Hematopoietic multipotent progenitor cell treated with erythropoietin and hydrocortisone succinate and interleukin-3 and kit ligand, for 15 days (in vitro differentiated cells): ENCODE results near the gene GOLM1.
"Not testable (repeated sequence)": the region's sequence is repeated elsewhere in the genome, so short reads cannot be mapped to it uniquely, and the experiment has no call there.

Source experiments
- DNase-seq: peaks from one replicate; pipeline ENCODE4 v3.0.0-alpha.2; 2015; ENCODE audit warnings: low spot score

The GOLM1 gene

DNA sequence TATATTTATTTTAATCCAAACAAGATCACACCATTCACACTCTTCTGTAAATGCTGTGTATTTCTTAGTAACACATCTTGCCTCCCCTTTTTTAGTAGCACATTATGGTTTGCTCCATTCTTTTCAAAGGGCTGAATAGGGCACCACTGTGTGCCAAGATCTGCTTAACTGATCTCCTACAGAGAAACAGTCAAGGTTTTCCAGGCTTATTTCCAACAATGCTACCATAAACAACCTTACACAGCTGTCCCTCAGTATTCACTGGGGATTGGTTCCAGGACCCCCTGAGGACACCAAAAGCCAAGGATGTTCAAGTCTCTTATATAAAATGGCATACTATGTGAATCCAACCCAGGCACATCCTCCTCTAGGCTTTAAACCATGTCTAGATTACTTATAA lies 16.5 kb downstream of the GOLM1 start:
- no peak for DNase-seq

DNA sequence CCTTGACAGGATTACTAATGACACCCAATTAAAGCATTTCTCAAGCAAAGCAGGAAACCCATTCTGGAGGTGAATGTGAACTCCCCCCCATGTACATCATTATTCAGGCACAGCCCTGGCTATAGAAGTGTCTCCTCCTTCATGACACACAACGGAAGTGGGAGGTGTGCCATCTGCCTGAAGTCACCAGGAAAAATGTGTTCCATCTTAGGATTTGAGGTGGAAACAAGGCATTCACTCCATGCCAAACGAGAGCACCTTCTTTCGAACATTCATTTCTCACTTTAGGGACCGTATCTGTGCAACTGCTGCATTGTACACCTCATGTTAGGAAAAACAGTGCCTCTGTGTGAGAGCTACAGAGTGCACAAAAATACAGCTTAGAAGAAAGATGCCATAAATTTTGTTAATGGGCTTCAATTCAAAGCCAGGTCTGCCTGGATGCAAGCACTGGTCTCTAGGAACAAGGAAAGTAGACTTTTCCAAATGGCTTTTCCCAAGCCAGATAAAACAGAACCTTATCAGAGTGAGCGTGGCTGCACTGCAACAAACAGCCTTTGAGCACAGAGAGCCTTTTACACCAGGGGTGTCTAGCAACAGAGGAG lies 19.4 kb downstream of the GOLM1 start:
- DNase-seq = no peak

DNA sequence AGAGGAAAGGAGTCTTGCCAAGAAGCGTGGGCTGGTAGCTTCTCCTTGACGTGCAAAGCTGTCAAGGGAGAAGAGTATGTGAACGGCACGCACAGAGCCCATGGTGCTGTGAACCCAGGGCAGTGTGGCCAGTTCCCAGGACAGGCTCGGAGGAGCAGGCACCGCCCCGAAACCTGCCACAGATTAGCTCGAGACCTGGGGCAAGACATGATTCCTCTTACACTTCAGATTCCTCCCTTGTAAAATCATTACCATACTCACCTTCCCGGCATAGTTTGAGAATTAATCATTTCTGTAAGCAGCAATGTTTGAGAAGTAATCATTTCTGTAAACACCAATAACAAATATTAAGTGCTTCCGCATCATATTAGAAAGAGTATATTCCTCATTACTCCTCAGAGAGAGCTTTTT lies 19.9 kb downstream of the GOLM1 start:
- DNase-seq = no peak

- no peak for DNase-seq
These were observed 20.6 kb downstream of the GOLM1 start for GRCh38 chr9:86078731-86079130.

- no peak for DNase-seq
These were observed 22.1 kb downstream of the GOLM1 start for GRCh38 chr9:86077276-86077675.

DNA sequence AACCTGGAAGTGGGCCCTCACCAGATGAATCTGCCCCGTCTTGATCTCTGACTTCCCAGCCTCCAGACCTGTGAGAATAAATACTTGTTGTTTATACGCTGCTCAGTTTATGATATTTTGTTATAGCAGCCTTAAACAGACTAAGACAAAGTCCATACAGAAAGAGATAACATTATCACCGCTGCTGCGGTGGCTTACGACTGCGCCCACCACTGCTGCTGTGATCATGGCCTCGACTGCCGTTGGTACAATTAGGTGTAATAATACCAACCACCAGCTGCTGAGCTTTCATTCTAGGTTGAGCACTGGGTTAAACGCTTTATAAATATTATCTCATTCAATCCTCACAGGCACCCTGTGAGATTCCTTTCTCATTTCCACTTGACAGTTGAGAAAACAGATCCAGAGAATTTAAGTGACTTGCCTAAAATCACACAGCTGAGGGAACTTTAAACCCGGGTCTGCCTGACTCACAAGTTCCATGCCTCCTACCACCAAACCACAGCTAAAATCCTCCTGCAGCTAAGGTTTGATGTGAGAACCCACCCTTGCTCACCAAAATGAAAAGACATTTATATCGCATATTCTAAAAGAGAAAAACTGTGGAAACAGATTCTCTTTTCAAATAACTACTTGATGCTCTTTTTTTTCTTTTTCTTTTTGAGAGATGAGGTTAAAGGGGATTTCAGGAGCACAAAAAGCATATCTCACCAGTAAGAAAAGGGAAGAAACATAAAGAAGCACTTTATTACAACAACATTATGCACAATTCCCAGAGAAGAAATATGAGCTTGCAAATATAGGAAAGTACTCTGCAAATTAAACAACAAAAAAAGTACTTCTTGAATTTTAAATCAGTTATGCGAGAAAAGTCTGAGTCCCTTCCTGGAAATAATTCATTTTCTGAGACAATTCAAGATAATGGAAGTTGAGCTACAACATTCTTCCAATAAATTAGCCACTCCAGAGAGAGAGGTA lies 23.9 kb downstream of the GOLM1 start:
- no peak for DNase-seq

DNA sequence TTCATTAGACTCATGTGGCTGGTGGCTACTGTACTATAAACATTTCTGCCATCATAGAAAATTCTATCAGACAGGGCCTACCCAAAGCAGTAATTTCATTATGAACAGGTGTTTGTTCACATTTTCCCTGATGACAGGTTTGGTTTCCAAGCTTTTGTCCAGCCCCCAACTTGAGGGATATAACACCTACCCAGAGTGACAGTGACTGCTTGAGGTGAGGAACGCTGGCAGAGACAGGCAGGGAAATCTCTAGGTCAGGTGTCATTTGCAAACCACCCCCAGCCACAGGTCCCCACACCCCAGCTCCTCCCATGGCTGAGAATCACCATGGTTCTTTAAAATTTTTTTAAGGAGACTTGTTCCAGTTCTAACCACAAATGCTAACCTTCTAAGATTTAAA lies 25.5 kb downstream of the GOLM1 start:
- no peak for DNase-seq

DNA sequence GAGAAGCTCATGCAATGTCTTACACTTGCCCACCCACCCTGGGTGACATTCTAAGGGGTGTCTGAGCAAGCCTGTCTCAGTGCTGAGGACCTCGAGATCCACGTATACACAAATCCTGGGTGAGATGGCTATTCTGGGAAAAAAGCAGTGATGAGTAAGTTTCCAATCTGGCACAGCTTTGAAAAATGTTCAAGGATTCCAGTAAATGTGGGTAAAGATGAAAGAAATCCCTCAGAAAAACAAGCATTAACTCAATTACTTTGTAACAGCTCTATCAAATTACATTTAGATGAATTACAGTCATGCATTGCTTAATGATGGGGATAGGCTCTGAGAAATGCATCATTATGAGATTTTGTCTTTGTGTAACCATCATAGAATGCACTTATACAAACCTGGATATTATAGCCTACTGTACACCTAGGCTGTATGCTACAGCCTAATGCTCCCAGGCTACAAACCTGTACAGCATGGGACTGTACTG lies 26.9 kb downstream of the GOLM1 start:
- no peak for DNase-seq

DNA sequence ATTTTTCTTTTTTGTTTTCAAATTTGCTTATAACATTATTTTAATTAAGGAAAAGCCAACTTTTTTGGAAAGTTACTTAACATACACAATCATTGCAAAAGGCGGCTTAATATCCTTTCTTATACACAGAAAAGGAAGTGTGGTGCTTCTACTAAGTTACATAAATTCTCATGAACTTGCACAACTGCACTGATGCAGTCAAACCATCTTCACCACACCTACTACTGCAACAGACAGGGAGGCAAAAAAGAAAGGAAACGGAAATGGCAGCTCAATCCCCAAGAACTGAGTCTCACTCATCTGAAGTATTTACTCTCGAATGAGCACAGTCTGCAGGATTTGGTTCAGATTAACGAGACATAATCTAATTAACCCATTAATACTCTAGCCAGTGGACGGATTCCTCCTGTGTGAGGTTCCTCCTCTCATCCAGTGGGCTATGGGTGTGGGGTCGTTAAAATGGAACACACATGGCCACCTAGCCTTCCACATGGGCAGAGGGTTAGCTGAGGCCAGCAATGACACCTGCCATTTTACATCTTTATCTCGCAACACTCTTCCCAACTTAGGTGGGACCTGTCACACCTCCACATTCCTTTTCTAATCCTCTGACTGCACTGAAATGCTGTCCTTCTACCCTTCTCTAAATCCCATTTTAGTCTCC lies 30.0 kb downstream of the GOLM1 start:
- no peak for DNase-seq

GRCh38 chr9:86064220-86064619 lies 35.1 kb downstream of the GOLM1 start:
- no peak for DNase-seq

DNA sequence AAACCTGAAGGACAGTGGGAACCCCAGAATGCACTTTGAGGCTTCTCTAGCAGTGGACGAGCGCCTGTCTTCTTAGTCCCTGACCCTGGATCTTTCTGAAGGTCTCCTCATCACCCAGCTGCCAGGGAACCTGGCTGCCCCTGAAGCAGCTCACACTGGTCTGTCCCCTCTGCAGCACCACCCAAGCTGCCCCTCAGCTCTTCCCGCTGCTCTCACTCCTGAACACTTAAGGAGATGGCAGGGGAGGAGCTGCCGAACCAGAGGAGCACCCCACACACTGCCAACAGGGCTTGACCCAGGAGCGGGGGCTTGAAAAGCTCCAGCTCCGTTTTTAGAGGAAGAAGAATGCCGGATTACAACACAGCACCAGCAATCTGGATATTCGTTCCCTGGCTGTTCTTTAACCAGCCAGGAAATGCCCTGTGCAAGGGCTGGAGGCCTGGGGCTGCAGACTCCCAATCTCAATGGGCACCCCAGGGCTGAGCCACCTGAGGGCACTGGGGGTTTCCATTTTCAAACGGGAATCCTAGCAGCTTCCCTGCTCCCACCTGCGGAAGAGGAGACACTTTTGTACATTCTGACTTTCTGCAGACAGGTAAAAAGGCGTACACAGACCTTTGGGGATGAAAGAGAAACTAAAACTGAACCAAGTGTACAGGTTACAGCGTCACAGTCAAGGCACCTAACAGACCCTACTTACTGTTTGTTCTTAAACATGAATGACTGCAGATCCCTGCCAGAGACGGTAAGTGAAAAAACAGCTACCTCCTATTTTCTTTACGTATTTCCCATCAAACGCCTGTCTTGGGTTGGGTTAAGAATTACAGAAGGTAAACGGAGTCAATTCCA lies 36.3 kb downstream of the GOLM1 start:
- DNase-seq = no peak

GRCh38 chr9:86061972-86062739 lies 37.2 kb downstream of the GOLM1 start:
- DNase-seq = no peak

- no peak for DNase-seq
These were observed 41.9 kb downstream of the GOLM1 start for GRCh38 chr9:86057491-86057890.

- no peak for DNase-seq
These were observed 44.7 kb downstream of the GOLM1 start for GRCh38 chr9:86054695-86055094.

DNA sequence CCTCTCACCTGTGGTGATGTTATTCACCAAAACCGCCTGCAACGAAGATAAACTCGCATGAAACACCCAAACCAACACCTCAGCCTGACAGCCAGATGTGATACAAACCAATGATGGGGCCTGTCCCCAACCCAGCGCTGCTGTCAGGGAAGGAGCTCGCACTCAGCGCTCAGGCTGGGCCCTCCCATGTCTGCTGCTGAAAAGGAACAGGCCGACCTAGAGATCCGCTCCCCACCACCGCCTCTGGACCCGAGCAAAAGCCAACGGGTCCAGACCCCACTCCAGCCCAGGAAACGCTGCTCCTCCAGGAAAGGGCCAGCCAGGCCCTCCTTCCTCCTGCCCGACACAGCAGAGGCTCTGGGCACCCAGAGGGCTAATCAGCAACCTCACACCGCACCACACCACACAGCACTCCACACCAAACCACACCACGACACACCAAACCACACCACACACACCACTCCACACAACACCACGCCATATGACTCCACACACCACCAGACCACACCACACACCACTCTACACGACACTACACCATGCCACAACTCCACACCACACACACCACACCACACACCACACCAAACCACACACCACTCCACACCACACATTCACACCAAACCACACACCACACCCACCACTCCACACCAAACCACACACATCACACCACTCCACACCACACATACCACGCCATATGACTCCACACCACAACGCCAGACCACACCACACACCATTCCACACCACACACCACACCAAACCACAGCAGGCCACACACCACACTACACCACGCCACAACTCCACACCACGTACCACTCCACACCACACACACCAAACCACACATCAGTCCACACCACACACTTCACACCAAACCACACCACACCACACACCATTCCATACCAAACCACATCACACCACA lies 46.5 kb downstream of the GOLM1 start:
- DNase-seq = no peak

DNA sequence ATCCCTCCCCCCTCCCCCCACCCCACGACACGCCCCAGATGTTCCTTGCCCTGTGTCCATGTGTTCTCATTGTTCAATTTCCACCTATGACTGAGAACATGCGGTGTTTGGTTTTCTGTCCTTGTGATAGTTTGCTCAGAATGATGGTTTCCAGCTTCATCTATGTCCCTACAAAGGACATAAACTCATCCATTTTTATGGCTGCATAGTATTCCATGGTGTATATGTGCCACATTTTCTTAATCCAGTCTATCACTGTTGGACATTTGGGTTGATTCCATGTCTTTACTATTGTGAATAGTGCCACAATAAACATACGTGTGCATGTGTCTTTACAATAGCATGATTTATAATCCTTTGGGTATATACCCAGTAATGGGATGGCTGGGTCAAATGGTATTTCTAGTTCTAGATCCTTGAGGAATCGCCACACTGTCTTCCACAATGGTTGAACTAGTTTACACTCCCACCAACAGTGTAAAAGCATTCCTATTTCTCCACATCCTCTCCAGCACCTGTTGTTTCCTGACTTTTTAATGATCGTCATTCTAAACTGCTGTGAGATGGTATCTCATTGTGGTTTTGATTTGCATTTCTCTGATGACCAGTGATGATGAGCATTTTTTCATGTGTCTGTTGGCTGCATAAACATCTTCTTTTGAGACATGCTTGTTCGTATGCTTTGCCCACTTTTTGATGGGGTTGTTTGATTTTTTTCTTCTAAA lies 51.2 kb downstream of the GOLM1 start:
- not testable (repeated sequence) for DNase-seq

DNA sequence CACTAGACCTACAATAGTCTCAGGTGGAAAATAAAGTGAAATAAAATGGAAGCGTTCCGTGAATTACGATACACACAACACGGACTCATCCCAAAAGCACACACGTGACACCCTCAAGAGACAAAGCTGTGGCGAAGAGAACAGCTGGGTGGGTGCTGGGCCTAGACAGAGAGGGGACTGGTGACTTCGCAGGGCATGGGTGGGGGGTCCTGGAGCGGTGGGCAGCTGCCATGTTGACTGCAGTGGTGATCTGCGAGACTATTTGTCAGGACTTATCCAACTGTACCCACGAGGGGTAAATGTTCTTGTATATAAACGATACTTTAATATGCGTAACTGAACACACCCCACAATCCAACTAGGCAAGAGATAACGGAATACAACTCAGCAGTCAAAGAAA lies 52.0 kb downstream of the GOLM1 start:
- no peak for DNase-seq

- DNase-seq = no peak
These were observed 52.4 kb downstream of the GOLM1 start for GRCh38 chr9:86046930-86047341.

GRCh38 chr9:86046071-86046636 lies 53.2 kb downstream of the GOLM1 start:
- DNase-seq = no peak
